Measurements from ENCODE around the gene PPP4R2. TPM values are rescaled to one million over a fixed set of nuclear protein-coding genes. Genes with fewer than 3 reads are reported as not detected.

Gene PPP4R2
- total and polyA plus RNA-seq, 2 of the 4 experiments (the other 2 are of a cell fraction), result 13.5 to 31.4 TPM

DNA sequence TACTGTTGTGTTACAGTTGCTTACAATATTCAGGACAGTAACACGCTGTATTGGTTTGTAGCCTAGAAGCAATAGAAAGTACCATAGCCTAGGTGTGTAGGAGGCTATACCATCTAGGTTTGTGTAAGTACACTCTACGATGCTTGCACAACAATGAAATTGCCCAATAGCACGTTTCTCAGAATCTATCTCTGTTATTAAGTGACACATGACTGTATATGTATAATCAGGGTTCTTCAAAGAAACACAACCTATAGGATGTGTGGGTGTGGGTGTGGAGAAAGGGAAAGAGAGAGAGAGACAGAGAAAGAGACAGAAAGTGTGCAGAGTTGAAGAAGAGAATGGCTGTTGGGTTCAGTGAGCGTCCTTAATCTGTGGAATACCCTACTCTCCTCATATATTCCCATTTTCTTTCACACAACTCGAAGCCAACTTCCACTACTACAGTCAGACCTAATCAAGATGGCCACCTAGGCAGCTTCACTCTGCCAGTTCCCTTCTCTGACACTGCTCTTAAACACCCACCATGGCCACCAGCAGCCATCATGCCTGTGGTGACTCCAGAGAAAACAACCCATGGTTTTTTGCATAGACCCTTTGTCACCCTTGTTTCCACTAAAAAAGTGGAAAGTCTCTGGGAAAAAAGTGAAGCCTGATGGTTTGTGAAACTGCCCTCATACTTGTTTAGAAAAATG lies 5.8 kb upstream of the PPP4R2 start:
- intact Hi-C loops (cut with micrococcal nuclease) (no loop called here), dilution Hi-C loops (cut with HindIII; ENCODE audit: low sequenced_read_pairs, unreplicated experiment) (no loop called here), in situ Hi-C loops (cut with MboI; ENCODE audit: low sequenced_read_pairs) (no loop called here)
- Histone ChIP-seq H3K18ac (ENCODE audit: low read depth, low read length) (no peak overlapping the region), H3K27me3 (ENCODE audit: control insufficient read depth, insufficient read depth, low read length) (no peaks in the 10 kb centered on the region), H4K8ac (ENCODE audit: low read depth in 2 of 2, low read length in 2 of 2) (no peak overlapping the region), H2AK9ac (replicated peaks; ENCODE audit: low read depth, low read length, poor library complexity) (no peak overlapping the region), H3K36me3 (ENCODE audit: control insufficient read depth, insufficient read depth, low read length) (no peaks in the 10 kb centered on the region), H4K20me1 (ENCODE audit: insufficient read depth, low read length) (no peaks in the 10 kb centered on the region), H3K27ac (ENCODE audit: insufficient read depth, low read length) (no peak overlapping the region), H4K5ac (ENCODE audit: low read depth, low read length) (no peak overlapping the region), H2BK20ac (ENCODE audit: low read depth, low read length) (no peak overlapping the region), H3K4me2 (ENCODE audit: low read depth, low read length) (no peak overlapping the region), H3K4me3 (ENCODE audit: insufficient read depth, low read depth, low read length) (no peak overlapping the region), H3K79me1 (ENCODE audit: low read depth in 1 of 2, low read length in 2 of 2) (no peaks in the 10 kb centered on the region), H2AFZ (replicated peaks; ENCODE audit: low read length, poor library complexity) (no peak overlapping the region), H3K9me3 (ENCODE audit: control insufficient read depth, insufficient read depth, low read length) (no peaks in the 10 kb centered on the region), H3K14ac (replicated peaks; ENCODE audit: low read depth, low read length) (no peak overlapping the region), H2BK15ac (ENCODE audit: low read depth, low read length) (no peak overlapping the region), H3K9me1 (ENCODE audit: insufficient read depth, low read length) (no peaks in the 10 kb centered on the region), H4K91ac (ENCODE audit: insufficient read depth, low read depth, low read length) (no peak overlapping the region), H3K4ac (ENCODE audit: low read depth, low read length) (no peak overlapping the region), H3K23ac (ENCODE audit: low read depth, low read length) (no peak overlapping the region), H3K9ac (ENCODE audit: low read depth, low read length) (no peak overlapping the region), H3K4me1 (ENCODE audit: control insufficient read depth, insufficient read depth, low read length) (no peaks in the 10 kb centered on the region), H2AK5ac (ENCODE audit: low read depth, low read length) (no peak overlapping the region), H3K56ac (ENCODE audit: extremely low read depth, insufficient read depth, low read length) (no peak overlapping the region), H2BK120ac (ENCODE audit: low read depth, low read length) (no peak overlapping the region), H2BK5ac (ENCODE audit: low read depth, low read length, poor library complexity, severe bottlenecking) (no peak overlapping the region)
- TF ChIP-seq CEBPB (IDR thresholded peaks at IDR 0.05; ENCODE audit: low read depth, low read length) (0 out of 2 replicates have a peak, but pooled peaks have one; percentile 21), RFX5 (IDR thresholded peaks at IDR 0.05; ENCODE audit: low read depth, low read length) (no peak), SMC3 (IDR thresholded peaks at IDR 0.05; ENCODE audit: low read depth, low read length) (no peak), MAFK (IDR thresholded peaks at IDR 0.05; ENCODE audit: low read depth, low read length) (no peak)
- DNase-seq (no peak), ATAC-seq (ENCODE audit: low read depth) (no peak)
- ChIA-PET POLR2A (ENCODE audit: unreplicated experiment) (no interaction called here), CTCF (interaction anchor here (0.6 kb wide), 1 partner anchor 18 kb away, joined by 7 read pairs; no protein-coding TSS in a partner anchor)
- no CpG with 5 or more reads among the region's 5 CpGs for WGBS, 2 experiments (ENCODE audit: extremely low coverage in 2 of 2, insufficient read length in 1 of 2)
- no TSS peak for BruUV-seq (replicated peaks)
